NB4 (cell line): ENCODE data around the gene PSMC3.

Experiments
- MAX ChIP-seq: IDR thresholded peaks from 2 replicates; pipeline ENCODE4 v1.6.1; 2011; ENCODE audit warnings: low read depth, low read length
- MYC ChIP-seq: IDR thresholded peaks from 2 replicates; pipeline ENCODE4 v1.6.1; 2011; ENCODE audit warnings: low read depth, low read length
- POLR2A ChIP-seq: IDR thresholded peaks from 2 replicates; pipeline ENCODE4 v1.6.1; 2011; ENCODE audit warnings: mild to moderate bottlenecking; ENCODE audit not compliant: insufficient read length; ENCODE audit errors: extremely low read depth
- TF ChIP-seq, protein P1 (sequence below): IDR thresholded peaks from one replicate; pipeline ENCODE4 v1.5.1; 2012; ENCODE audit warnings: low read depth, low read length

- TF ChIP-seq, protein P1, sequence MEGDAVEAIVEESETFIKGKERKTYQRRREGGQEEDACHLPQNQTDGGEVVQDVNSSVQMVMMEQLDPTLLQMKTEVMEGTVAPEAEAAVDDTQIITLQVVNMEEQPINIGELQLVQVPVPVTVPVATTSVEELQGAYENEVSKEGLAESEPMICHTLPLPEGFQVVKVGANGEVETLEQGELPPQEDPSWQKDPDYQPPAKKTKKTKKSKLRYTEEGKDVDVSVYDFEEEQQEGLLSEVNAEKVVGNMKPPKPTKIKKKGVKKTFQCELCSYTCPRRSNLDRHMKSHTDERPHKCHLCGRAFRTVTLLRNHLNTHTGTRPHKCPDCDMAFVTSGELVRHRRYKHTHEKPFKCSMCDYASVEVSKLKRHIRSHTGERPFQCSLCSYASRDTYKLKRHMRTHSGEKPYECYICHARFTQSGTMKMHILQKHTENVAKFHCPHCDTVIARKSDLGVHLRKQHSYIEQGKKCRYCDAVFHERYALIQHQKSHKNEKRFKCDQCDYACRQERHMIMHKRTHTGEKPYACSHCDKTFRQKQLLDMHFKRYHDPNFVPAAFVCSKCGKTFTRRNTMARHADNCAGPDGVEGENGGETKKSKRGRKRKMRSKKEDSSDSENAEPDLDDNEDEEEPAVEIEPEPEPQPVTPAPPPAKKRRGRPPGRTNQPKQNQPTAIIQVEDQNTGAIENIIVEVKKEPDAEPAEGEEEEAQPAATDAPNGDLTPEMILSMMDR = no peak
- TF ChIP-seq POLR2A (no peak), MYC (no peak), MAX (no peak)
Observed at GRCh38 chr11:47408598-47409439, 17.4 kb downstream of the PSMC3 start.
